K562 (cell line): ENCODE results near the gene TENM3. TPM values are rescaled to one million over a fixed set of nuclear protein-coding genes. Genes with fewer than 3 reads are reported as not detected.

Source experiments
- ATAC-seq: fragments of 200-7000 bp; cut with Tn5 transposase; 3 replicates; pipeline ENCODE4 v1.9.1; 2020; ENCODE audit warnings: moderate library complexity
- BruUV-seq: library from RNA; stranded (reverse); fragments of 400-500 nt; replicated peaks from 2 replicates; lab custom pipeline; 2021; lab: Mats Ljungman, UMichigan
- CTCF ChIA-PET: fragments of 300-600 bp; formaldehyde crosslinking; extraction: SDS; loops from one replicate; lab custom pipeline; 2021; ENCODE audit warnings: low intra/inter-chr PET ratio; lab: Yijun Ruan, JAX
- POLR2A ChIA-PET: fragments of 300-600, 350-650 bp; sonication (Branson Sonifier 250); formaldehyde crosslinking; extraction: SDS; loops from one replicate; lab custom pipeline; 2021; ENCODE audit warnings: antibody characterized with exemption, inconsistent platforms; lab: Yijun Ruan, JAX
- DNase-seq, 4 experiments: peaks; one replicate each; pipeline versions ENCODE4 v3.0.0 to v3.0.0-alpha.2; 2011 to 2018; ENCODE audit warnings: low spot score in 3 of 4, mixed read lengths in 3 of 4; ENCODE audit errors: extremely low read depth in 1 of 4
- FAIRE-seq: peaks from 2 replicates; lab custom pipeline; 2011; peaks lifted over from hg19 to GRCh38; lab: Jason Lieb, UNC
- H2AFZ ChIP-seq: 2 replicates; pipeline ENCODE4 v1.6.0; 2011; ENCODE audit warnings: low read depth, low read length, control low read depth, inconsistent platforms
- H3K27ac ChIP-seq: fragments of 200-600 bp; 3 replicates; pipeline ENCODE4 v1.8.0; 2011; ENCODE audit warnings: low read depth, mild to moderate bottlenecking, control low read depth, inconsistent platforms, low read length, moderate library complexity, mixed read lengths; ENCODE audit errors: extremely low read depth
- H3K27me3 ChIP-seq, 2 experiments: fragments of 300-600 bp in 1 of 2; 2 replicates in 1 of 2; 3 replicates in 1 of 2; pipeline versions ENCODE4 v1.6.0 to v1.8.0; 2011; ENCODE audit warnings: inconsistent platforms in 2 of 2, low read length in 2 of 2, mild to moderate bottlenecking in 1 of 2, mixed read lengths in 1 of 2, moderate library complexity in 1 of 2; ENCODE audit not compliant: control insufficient read depth in 2 of 2, insufficient read depth in 2 of 2
- H3K36me3 ChIP-seq: fragments of 300-600 bp; 3 replicates; pipeline ENCODE4 v1.8.0; 2011; ENCODE audit warnings: mild to moderate bottlenecking, low read length, inconsistent platforms; ENCODE audit not compliant: control insufficient read depth, insufficient read depth
- H3K4me1 ChIP-seq, 2 experiments: fragments of 200-600 bp in 1 of 2; replicated peaks in 1 of 2; 2 replicates in 1 of 2; 3 replicates in 1 of 2; pipeline versions ENCODE4 v1.5.1 to v1.8.0; 2011; ENCODE audit warnings: inconsistent platforms in 2 of 2, low read length in 2 of 2, mild to moderate bottlenecking in 1 of 2, mixed read lengths in 1 of 2, moderate library complexity in 1 of 2; ENCODE audit not compliant: control insufficient read depth in 2 of 2, insufficient read depth in 2 of 2
- H3K4me2 ChIP-seq: 2 replicates; pipeline ENCODE4 v1.6.1; 2011; ENCODE audit warnings: low read length, control low read depth, inconsistent platforms, mixed read lengths; ENCODE audit not compliant: insufficient read depth
- H3K4me3 ChIP-seq: fragments of 200-600 bp; sonication (generic), shearing (Covaris generic); 2 replicates; pipeline ENCODE4 v1.5.1; 2016; ENCODE audit warnings: control low read depth, inconsistent platforms
- H3K79me2 ChIP-seq: fragments of 200-600 bp; 3 replicates; pipeline ENCODE4 v1.8.0; 2011; ENCODE audit warnings: low read length, inconsistent platforms; ENCODE audit not compliant: control insufficient read depth, insufficient read depth
- H3K9ac ChIP-seq, 2 experiments: 2 replicates each; pipeline versions ENCODE4 v1.6.0 to v1.6.1; 2011; ENCODE audit warnings: low read depth in 2 of 2, low read length in 2 of 2, control low read depth in 1 of 2, inconsistent platforms in 1 of 2, mild to moderate bottlenecking in 1 of 2, mixed read lengths in 1 of 2; ENCODE audit not compliant: insufficient read depth in 1 of 2
- H3K9me1 ChIP-seq: one replicate; pipeline ENCODE4 v1.6.0; 2011; ENCODE audit warnings: inconsistent platforms, mild to moderate bottlenecking, low read length, moderate library complexity; ENCODE audit not compliant: control insufficient read depth, insufficient read depth
- H3K9me3 ChIP-seq: replicated peaks from 2 replicates; pipeline ENCODE4 v1.5.1; 2011; ENCODE audit warnings: low read depth, low read length, inconsistent platforms; ENCODE audit not compliant: control insufficient read depth, insufficient read depth
- H4K20me1 ChIP-seq: replicated peaks from 2 replicates; pipeline ENCODE4 v1.6.1; 2011; ENCODE audit warnings: low read length, inconsistent platforms, mixed read lengths; ENCODE audit not compliant: control insufficient read depth, insufficient read depth
- CEBPB ChIP-seq: fragments of 450-650 bp; IDR thresholded peaks from 2 replicates; pipeline ENCODE4 v1.6.1; 2016; ENCODE audit warnings: missing genetic modification characterization, missing compliant biosample characterization
- ELF4 ChIP-seq: fragments of 450-650 bp; formaldehyde crosslinking; IDR thresholded peaks from 2 replicates; pipeline ENCODE4 v1.4.0; 2022; ENCODE audit warnings: missing genetic modification characterization
- EP400 ChIP-seq: fragments of 450-650 bp; IDR thresholded peaks from 2 replicates; pipeline ENCODE4 v1.6.1; 2017; ENCODE audit warnings: antibody characterized with exemption, mild to moderate bottlenecking, moderate library complexity
- EWSR1 ChIP-seq: fragments of 450-650 bp; IDR thresholded peaks from 2 replicates; pipeline ENCODE4 v1.6.1; 2018; ENCODE audit warnings: borderline replicate concordance, mild to moderate bottlenecking, low read depth, moderate library complexity; ENCODE audit not compliant: partially characterized antibody
- FOXP1 ChIP-seq: sonication (generic); formaldehyde crosslinking; IDR thresholded peaks from 2 replicates; pipeline ENCODE4 v1.8.0; 2022; ENCODE audit warnings: mild to moderate bottlenecking, missing genetic modification reagents
- HMGN3 ChIP-seq: IDR thresholded peaks from 2 replicates; pipeline ENCODE4 v1.6.1; 2011; ENCODE audit warnings: borderline replicate concordance, low read depth, mild to moderate bottlenecking, mixed read lengths, low read length; ENCODE audit not compliant: insufficient read length; ENCODE audit errors: extremely low read depth
- NBN ChIP-seq: fragments of 450-650 bp; IDR thresholded peaks from 2 replicates; pipeline ENCODE4 v1.6.1; 2016; ENCODE audit warnings: low read depth, mild to moderate bottlenecking
- ZNF143 ChIP-seq: sonication (generic); formaldehyde crosslinking; IDR thresholded peaks from 2 replicates; pipeline ENCODE4 v1.9.0; 2022; ENCODE audit warnings: mild to moderate bottlenecking, missing genetic modification reagents
- ZNF436 ChIP-seq: fragments of 250-450, 450-650 bp; sonication (Bioruptor Pico); formaldehyde crosslinking; IDR thresholded peaks from 2 replicates; pipeline ENCODE4 v1.7.0; 2020; ENCODE audit warnings: mild to moderate bottlenecking
- ZNF561 ChIP-seq: fragments of 450-650 bp; formaldehyde crosslinking; conservative IDR thresholded peaks from 2 replicates; pipeline ENCODE4 v1.4.0; 2020; ENCODE audit warnings: mild to moderate bottlenecking, moderate library complexity
- WGBS: fragments of 100-300 bp; shearing (Covaris generic); methylation state at CpG from one replicate; pipeline ENCODE4 v1.1.6; 2016; ENCODE audit warnings: low coverage, mixed read lengths; ENCODE audit not compliant: insufficient coverage; ENCODE audit errors: missing lambda C conversion rate; 5-methylcytosine and 5-hydroxymethylcytosine counted together
- in situ Hi-C: fragments of 300-500 bp; cut with MboI; formaldehyde crosslinking; loops from 4 replicates; pipeline ENCODE4 v1.15.0; 2018; ENCODE audit warnings: inconsistent platforms, mixed read lengths
- intact Hi-C: fragments of 100-400 bp; cut with micrococcal nuclease; formaldehyde crosslinking; loops from 2 replicates; pipeline ENCODE4 v1.14.2; 2022
- polyA plus RNA-seq, 8 experiments: library from polyadenylated mRNA; depleted of rRNA in 4 of 8; stranded (reverse) in 5 of 8; unstranded in 3 of 8; fragments of >200 nt; fragmentation: Nextera tagmentation in 2 of 8; fragmentation: Illumina TruSeq in 1 of 8; extraction: Ambion mirVana in 2 of 8; extraction: Trizol in 1 of 8; gene quantifications; 2 replicates each; pipeline versions ENCODE4 v1.2.1 to v1.2.3, GENCODE V29; 2011 to 2014; ENCODE audit warnings: inconsistent platforms in 1 of 8, missing spikeins in 1 of 8
- total RNA-seq, 7 experiments: library from RNA; depleted of rRNA in 6 of 7; stranded (reverse); fragments of >200 nt in 6 of 7; fragmentation: Illumina TruSeq in 2 of 7; extraction: Trizol in 2 of 7; gene quantifications; 2 replicates each; pipeline versions ENCODE4 v1.2.1 to v1.2.3, GENCODE V29; 2011 to 2021; ENCODE audit warnings: low replicate concordance in 1 of 7
- TF ChIP-seq, protein P1 (sequence below): fragments of 250-450 bp; sonication (Bioruptor Pico); IDR thresholded peaks from 2 replicates; pipeline ENCODE4 v1.5.0; 2021

TENM3 gene
- total and polyA plus RNA-seq, 9 of the 15 experiments (the other 6 are each of a cell fraction or from before 2014, with no cell fraction given), result 0.01 to 0.02 TPM; not detected in 7

DNA sequence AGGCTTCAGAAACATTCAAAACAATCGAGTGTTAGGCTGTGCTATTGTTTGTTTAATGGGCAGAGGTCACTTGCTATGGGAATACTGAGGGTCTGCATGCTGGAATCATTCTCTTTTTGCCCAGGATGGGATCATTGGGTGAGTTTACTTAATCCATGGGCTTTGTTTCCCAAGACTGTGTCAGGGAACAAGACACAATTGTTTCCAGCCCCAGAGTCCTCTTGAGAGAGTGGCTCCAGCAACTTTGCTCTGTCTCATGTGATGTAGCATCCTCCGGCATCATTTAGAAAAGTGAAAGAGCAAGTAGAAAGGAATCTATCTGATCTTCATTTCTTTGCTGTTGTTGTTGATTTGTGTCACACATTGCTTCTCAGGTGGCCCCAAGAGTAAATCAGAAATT, 1.8 kb downstream of the TENM3 start:
- in situ Hi-C loops (no loop called here), intact Hi-C loops (no loop called here)
- POLR2A ChIA-PET, result no interaction called here
- ATAC-seq (no peak), DNase-seq (no peak), FAIRE-seq (no peak)
- no peaks in the 10 kb centered on the region for H4K20me1 ChIP-seq
- H3K4me3 ChIP-seq, result no peak overlapping the region
- no peak overlapping the region for H3K4me2 ChIP-seq
- no peak overlapping the region for H2AFZ ChIP-seq
- 0% methylated on average over 2 of the region's 2 CpGs for WGBS
- no peak overlapping the region for H3K9ac ChIP-seq
- CTCF ChIA-PET, result no interaction called here
- no peak overlapping the region for H3K27ac ChIP-seq
- no peaks in the 10 kb centered on the region for H3K79me2 ChIP-seq
- H3K4me1 ChIP-seq, result no peaks in the 10 kb centered on the region
- H3K9me1 ChIP-seq, result no peaks in the 10 kb centered on the region
- no peak for TF ChIP-seq EWSR1
- TF ChIP-seq NBN, result no peak
- no peak for TF ChIP-seq CEBPB (tag)
- no peak for TF ChIP-seq ELF4 (CRISPR knock-in tag)
- no peak for TF ChIP-seq ZNF143 (CRISPR knock-in tag)
- no peak for TF ChIP-seq EP400
- TF ChIP-seq, protein P1, sequence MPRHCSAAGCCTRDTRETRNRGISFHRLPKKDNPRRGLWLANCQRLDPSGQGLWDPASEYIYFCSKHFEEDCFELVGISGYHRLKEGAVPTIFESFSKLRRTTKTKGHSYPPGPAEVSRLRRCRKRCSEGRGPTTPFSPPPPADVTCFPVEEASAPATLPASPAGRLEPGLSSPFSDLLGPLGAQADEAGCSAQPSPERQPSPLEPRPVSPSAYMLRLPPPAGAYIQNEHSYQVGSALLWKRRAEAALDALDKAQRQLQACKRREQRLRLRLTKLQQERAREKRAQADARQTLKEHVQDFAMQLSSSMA (CRISPR knock-in tag), result no peak
- no peak for TF ChIP-seq ZNF436 (CRISPR knock-in tag)
- TF ChIP-seq HMGN3, result no peak
- no peak for TF ChIP-seq FOXP1 (CRISPR knock-in tag)
- no peak for TF ChIP-seq ZNF561 (CRISPR knock-in tag)
- H3K36me3 ChIP-seq, result no peaks in the 10 kb centered on the region
- H3K27me3 ChIP-seq, result peaks cover 0 to 8% of the 10 kb centered on the region in 2 experiments; a peak in 1 of 5 replicates
- no peaks in the 10 kb centered on the region for H3K9me3 ChIP-seq
- no TSS peak for BruUV-seq
